ENCODE results near the gene HDLBP.
A peak's percentile ranks its signal among the peaks of the same experiment; 100 is the strongest.

Gene HDLBP, protein sequence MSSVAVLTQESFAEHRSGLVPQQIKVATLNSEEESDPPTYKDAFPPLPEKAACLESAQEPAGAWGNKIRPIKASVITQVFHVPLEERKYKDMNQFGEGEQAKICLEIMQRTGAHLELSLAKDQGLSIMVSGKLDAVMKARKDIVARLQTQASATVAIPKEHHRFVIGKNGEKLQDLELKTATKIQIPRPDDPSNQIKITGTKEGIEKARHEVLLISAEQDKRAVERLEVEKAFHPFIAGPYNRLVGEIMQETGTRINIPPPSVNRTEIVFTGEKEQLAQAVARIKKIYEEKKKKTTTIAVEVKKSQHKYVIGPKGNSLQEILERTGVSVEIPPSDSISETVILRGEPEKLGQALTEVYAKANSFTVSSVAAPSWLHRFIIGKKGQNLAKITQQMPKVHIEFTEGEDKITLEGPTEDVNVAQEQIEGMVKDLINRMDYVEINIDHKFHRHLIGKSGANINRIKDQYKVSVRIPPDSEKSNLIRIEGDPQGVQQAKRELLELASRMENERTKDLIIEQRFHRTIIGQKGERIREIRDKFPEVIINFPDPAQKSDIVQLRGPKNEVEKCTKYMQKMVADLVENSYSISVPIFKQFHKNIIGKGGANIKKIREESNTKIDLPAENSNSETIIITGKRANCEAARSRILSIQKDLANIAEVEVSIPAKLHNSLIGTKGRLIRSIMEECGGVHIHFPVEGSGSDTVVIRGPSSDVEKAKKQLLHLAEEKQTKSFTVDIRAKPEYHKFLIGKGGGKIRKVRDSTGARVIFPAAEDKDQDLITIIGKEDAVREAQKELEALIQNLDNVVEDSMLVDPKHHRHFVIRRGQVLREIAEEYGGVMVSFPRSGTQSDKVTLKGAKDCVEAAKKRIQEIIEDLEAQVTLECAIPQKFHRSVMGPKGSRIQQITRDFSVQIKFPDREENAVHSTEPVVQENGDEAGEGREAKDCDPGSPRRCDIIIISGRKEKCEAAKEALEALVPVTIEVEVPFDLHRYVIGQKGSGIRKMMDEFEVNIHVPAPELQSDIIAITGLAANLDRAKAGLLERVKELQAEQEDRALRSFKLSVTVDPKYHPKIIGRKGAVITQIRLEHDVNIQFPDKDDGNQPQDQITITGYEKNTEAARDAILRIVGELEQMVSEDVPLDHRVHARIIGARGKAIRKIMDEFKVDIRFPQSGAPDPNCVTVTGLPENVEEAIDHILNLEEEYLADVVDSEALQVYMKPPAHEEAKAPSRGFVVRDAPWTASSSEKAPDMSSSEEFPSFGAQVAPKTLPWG (N-terminal part only)

DNA sequence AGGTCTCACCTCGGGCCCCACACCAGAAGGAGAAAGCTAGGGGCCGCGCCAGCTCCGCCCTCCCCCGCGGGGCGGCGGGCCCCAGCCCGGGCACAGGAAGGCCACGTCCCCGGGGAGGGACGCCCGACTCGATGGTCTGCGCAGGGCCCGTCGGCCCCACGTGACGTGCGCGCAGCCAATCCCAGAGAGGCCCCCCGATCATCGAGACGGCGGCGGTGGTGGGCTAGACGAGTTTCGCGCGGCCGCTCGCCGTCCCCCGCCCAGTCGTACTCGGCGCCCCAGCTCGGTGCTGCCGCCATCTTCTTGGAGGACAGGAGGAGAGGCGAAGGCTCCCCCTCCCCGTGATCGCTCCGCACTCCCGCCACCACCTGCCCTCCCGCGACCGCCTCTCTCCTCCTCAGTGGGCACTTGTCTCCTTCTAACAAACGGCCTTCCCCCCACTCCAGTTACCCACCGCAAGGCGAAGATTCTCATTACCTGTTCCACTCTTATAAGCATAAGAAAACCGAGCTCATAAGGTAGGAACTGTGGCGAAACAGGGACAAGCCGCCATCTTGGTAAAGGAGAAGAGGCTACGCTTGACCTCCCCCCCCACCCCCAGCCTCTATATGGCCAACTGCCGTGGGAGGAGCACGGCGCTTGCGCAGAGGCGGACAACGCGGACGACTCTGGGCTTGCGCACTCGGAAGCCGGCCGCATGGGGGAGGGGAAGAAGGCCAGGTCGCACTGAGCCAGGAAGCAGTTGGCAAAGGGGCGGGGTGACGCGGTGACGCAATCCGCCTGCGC lies at the start of gene HDLBP:
TSS of gene HDLBP (minus strand) at position 580 of the 786 bp plus-strand sequence. CDS start 48,803 bp downstream, outside the sequence.
- DNase-seq (ENCODE audit: low read depth in 1 of 2, low spot score in 1 of 2): peak; percentile 95 to 97
- TF ChIP-seq JUND (IDR thresholded peaks at IDR 0.05; ENCODE audit: low read depth): no peak
- in situ Hi-C loops (cut with HindIII; ENCODE audit: low pct_unique_long_range_greater_than_20kb, low sequenced_read_pairs): no loop called here

DNA sequence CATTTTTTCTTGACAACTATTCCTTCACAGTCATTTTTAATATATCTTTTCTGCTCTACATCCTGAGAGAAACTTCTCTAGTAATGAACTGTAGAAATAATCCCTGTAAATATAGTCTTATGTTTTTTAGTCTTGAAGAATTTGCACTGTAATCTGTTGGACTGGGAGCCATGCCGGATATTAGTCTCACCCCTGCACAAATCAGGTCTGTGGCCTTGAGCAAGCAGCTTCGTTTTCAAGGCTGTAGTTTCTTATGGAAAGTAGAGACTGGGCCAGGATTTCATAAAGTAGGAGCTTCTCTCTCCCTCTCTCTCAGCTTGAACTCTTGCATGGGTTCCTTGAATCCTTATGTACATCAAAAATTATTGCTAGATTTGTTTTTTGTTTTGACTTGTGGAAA lies 49.3 kb upstream of the HDLBP start:
- no peak for TF ChIP-seq JUND (IDR thresholded peaks at IDR 0.05; ENCODE audit: low read depth)
- DNase-seq (ENCODE audit: low read depth in 1 of 2, low spot score in 1 of 2): no peak
- in situ Hi-C loops (cut with HindIII; ENCODE audit: low pct_unique_long_range_greater_than_20kb, low sequenced_read_pairs): no loop called here

DNA sequence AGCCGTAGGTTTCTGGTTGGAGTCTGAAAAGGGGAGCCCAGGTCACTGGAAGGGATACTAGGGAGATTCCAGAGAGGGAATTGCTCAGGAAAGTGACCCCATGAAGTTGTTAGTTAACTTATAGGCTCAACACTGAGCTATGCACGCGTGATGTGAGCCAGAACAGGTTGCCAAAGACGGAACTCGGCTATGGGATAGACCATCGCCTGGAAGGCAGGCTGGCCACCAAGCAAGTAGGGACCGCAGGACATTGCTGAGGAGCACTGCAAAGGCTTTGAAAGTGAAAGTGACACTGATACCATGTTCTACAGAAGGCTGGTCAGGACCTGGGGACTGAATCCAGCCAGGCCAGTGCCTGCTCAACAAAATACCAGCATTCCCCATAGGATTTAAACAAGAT lies 48.0 kb upstream of the HDLBP start:
- TF ChIP-seq JUND (IDR thresholded peaks at IDR 0.05; ENCODE audit: low read depth): no peak
- in situ Hi-C loops (cut with HindIII; ENCODE audit: low pct_unique_long_range_greater_than_20kb, low sequenced_read_pairs): no loop called here
- no peak for DNase-seq (ENCODE audit: low read depth in 1 of 2, low spot score in 1 of 2)

DNA sequence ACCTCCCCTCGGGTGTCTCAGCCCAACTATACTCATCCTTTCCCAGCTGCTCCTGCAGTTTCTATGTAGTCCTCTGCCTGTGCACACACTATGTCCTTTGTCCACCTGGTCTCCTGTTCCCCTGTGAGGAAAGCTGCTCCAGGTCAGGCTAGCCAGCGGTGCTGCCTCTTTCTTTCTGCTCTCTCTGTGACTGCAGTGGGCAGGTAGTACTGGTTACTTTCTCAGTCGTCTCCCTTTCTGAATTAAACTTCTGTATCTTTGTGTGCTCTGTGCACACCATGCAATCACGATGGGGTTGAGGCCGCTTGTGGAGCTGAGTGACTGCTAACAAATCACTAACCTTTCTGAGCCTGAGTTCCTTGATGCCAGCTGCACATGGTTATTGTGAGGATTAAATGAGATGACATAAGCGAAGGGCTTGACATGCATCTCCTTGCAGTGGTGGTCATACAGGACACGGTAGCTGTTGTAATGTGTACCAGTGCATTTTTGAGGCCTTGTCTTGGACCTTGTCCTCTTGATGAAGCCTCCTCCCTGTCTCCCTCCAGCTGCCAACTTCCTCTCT lies 44.1 kb upstream of the HDLBP start:
- no peak for DNase-seq (ENCODE audit: low read depth in 1 of 2, low spot score in 1 of 2)
- no peak for TF ChIP-seq JUND (IDR thresholded peaks at IDR 0.05; ENCODE audit: low read depth)
- in situ Hi-C loops (cut with HindIII; ENCODE audit: low pct_unique_long_range_greater_than_20kb, low sequenced_read_pairs): no loop called here

DNA sequence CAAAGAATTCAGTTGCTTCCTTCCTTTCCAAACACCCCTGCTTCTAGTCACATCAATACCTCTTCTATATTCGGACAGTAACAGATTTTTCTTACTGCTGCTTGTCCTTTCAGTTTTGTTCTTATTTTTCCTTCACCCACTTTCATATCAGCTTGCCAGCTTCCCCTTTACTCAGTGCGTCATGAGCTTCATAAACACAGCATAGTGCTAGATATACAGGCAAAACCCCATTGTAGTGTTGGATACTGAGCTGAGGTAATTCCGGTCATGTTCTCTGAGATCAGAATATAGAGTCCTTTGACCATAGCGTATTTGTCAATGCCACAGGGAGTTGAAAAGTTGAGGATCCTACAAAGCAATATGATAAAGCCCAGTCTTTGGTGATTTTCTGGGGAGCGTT lies 43.0 kb upstream of the HDLBP start:
- no peak for DNase-seq (ENCODE audit: low read depth in 1 of 2, low spot score in 1 of 2)
- in situ Hi-C loops (cut with HindIII; ENCODE audit: low pct_unique_long_range_greater_than_20kb, low sequenced_read_pairs): no loop called here

DNA sequence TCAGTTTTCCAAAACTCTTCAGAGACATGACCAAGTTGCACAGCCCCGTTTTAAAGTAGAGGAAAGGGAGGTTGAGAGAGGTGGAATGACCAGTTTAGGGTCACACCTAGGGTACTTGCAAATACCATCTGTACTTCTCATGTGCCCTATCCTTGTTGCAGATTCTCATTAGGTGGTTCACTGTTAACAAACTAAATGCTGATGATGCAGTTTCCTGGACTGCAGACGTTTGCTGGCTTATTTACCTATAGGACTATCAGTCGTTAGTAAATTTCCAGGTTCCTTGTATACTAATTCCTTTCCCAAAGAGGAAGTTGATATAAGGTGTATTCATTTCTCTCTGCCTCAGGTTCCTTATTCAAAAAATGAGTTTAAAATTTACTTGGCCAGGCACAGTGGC lies 42.1 kb upstream of the HDLBP start:
- TF ChIP-seq JUND (IDR thresholded peaks at IDR 0.05; ENCODE audit: low read depth): no peak
- in situ Hi-C loops (cut with HindIII; ENCODE audit: low pct_unique_long_range_greater_than_20kb, low sequenced_read_pairs): no loop called here
- DNase-seq (ENCODE audit: low read depth in 1 of 2, low spot score in 1 of 2): no peak

More for the DNA sequence above, 43.0 kb upstream of the HDLBP start:
- TF ChIP-seq JUND (IDR thresholded peaks at IDR 0.05; ENCODE audit: low read depth): no peak

DNA sequence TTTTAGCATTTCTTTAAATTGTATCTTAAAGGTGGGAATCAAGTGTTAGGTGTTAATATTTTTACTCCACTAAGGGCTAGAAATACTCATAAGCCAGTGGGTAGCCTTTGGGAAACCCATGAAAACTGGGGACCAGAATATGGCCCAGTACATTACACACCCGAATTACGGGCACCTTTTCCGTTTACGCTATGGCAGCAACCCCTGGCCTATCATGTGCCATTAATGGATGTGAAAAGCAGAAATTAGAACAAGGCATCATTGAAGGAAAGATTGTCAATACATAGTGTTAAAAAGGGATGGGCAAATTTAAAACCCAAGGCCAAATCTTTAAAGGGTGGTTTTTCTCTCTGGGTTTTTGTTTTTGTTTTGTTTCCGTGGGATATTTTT lies 41.4 kb upstream of the HDLBP start:
- in situ Hi-C loops (cut with HindIII; ENCODE audit: low pct_unique_long_range_greater_than_20kb, low sequenced_read_pairs): no loop called here
- no peak for TF ChIP-seq JUND (IDR thresholded peaks at IDR 0.05; ENCODE audit: low read depth)
- no peak for DNase-seq (ENCODE audit: low read depth in 1 of 2, low spot score in 1 of 2)

DNA sequence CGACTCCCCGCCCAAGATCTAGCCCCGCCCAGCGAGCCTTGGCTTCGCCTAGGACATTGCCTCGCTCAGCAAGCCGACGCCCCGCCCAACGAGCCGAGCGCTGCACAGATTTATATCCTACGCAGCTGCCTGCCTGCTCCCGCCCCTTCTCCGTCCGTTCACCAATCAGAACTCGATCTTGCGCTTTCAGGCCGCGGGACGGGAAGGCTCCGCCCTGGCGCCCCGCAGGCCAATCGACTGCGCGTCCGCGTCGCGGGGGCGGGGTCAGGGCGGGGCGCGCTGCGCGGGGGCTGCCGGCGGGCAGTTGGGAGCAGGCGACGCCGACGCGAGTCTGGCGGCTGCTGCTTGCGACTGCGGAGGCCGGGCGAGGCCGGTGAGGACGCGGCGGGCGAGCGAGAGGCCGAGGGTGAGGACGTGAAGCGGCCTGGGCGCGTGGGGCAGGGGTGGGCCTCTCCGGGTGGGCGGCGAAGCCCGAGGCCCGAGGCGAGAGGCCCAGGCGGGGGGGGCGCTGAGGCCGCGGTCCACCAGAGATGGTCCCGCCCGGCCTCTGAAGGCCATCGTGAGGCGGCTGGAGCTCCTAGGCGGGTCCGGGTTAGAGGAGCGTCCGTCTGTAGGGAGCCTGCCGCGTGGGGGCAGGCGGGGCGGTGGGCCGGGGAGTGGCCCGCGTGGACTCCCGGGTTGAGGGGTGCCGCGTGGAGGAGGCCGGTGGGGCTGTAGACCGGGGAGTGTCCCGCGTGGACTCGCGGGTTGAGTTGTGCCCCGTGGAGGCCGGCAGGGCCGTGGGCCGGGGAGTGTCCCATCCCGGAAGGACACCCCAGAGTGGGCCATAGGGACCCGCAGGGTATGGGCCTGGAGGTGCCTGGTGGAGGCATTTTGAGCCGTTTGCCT lies 40.8 kb upstream of the HDLBP start, which contains the start of gene FARP2:
TSS of gene FARP2 (plus strand) at position 303 of the 888 bp plus-strand sequence. CDS start 16,823 bp downstream, outside the sequence.
- no peak for TF ChIP-seq JUND (IDR thresholded peaks at IDR 0.05; ENCODE audit: low read depth)
- in situ Hi-C loops (cut with HindIII; ENCODE audit: low pct_unique_long_range_greater_than_20kb, low sequenced_read_pairs): no loop called here
- DNase-seq (ENCODE audit: low read depth in 1 of 2, low spot score in 1 of 2): peak; percentile 84 to 98

DNA sequence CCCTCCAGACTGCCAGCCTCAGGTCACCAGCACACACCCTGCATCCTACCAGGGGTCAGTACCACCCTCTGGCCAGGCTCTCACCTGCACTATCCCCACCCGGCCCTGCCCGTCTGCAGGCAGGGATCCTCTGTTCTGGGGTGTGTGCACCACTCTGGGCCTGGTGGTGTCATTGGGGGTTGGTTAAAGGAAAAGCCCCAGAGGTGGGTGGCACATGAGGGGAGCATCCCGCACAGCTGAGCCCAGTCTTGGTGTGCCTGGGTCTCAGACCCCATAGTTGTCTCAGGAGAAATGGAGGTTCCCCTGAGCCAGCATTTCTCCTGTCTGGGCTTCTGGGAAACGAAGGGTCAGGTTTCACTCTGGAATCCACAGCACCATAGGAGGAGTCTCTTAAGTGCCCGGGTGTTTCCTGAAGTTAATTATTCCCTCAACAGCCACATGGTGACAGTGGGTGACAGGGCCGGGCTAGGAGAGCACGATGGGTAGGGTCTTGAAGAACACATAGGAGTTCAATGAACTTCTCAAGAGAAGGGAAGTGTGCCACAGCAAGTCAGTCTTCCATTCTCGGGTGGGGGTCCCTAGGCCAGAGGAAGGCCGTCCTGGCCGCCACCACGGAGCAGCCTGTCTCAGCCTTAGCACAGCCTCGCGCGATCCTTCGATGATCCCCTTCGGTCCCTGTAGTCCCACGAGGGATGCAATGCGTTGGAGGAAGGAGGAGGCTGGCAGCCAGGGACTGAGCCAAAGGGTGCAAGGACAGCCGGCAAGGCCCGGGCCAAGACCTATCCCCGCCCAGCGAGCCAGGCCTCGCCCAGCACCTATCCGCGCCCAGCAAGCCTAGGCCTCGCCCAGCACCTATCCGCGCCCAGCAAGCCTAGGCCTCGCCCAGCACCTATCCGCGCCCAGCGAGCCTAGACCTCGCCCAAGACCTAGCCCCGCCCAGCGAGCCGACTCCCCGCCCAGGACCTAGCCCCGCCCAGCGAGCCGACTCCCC lies 39.5 kb upstream of the HDLBP start:
- in situ Hi-C loops (cut with HindIII; ENCODE audit: low pct_unique_long_range_greater_than_20kb, low sequenced_read_pairs): no loop called here
- peak in 1 of 2 experiments; percentile 88 for DNase-seq (ENCODE audit: low read depth in 1 of 2, low spot score in 1 of 2)
- TF ChIP-seq JUND (IDR thresholded peaks at IDR 0.05; ENCODE audit: low read depth): no peak
